ENCODE data around the gene PLA2G6. TPM values are rescaled to one million over a fixed set of nuclear protein-coding genes. Genes with fewer than 3 reads are reported as not detected.

Gene PLA2G6
- total RNA-seq, 2 experiments from 2014 or later: 48.8 to 50.2 TPM

DNA sequence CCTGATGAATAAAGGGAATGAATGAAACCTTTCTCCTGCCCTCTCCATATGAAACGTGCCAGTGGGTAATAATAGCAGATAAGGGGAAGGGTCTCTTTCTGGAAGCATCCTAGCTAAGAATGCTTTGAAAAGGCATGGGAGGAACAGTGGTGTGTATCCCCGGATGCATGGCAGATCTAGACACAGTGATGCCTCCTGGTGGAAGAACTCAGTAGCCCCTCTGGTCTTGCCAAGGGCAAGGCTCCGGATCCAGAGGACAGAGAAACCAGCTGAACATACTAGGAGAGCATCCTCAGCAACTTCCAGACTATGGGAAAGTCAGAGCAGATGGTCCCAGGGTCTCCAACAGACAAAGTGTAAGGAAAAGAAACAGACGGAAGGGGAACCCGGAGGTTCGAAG, 77.5 kb downstream of the PLA2G6 start:
- DNase-seq (peak in 1 of 14 experiments; percentile 21), ATAC-seq (ENCODE audit: poor library complexity) (no peak)
- ChIA-PET CTCF (interaction anchor here (0.6 kb wide), 1 partner anchor 1242 kb away, joined by 3 read pairs; no protein-coding TSS in a partner anchor), POLR2A (no interaction called here)
- H3K4me1 Mint-ChIP-seq (ENCODE audit: low read depth): peaks cover 4% of the 10 kb centered on the region
- TF ChIP-seq, protein P1, sequence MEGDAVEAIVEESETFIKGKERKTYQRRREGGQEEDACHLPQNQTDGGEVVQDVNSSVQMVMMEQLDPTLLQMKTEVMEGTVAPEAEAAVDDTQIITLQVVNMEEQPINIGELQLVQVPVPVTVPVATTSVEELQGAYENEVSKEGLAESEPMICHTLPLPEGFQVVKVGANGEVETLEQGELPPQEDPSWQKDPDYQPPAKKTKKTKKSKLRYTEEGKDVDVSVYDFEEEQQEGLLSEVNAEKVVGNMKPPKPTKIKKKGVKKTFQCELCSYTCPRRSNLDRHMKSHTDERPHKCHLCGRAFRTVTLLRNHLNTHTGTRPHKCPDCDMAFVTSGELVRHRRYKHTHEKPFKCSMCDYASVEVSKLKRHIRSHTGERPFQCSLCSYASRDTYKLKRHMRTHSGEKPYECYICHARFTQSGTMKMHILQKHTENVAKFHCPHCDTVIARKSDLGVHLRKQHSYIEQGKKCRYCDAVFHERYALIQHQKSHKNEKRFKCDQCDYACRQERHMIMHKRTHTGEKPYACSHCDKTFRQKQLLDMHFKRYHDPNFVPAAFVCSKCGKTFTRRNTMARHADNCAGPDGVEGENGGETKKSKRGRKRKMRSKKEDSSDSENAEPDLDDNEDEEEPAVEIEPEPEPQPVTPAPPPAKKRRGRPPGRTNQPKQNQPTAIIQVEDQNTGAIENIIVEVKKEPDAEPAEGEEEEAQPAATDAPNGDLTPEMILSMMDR (IDR thresholded peaks at IDR 0.05): no peak
- Histone ChIP-seq H3K36me3 (ENCODE audit: insufficient read depth, low read length) (peaks cover 2% of the 10 kb centered on the region), H3K27ac (ENCODE audit: low read depth in 1 of 2, low read length in 2 of 2) (no peak overlapping the region), H3K27me3 (ENCODE audit: control insufficient read depth in 1 of 2, insufficient read depth in 2 of 2, low read length in 2 of 2) (no peaks in the 10 kb centered on the region), H3K9me3 (ENCODE audit: control insufficient read depth in 1 of 2, insufficient read depth in 1 of 2, low read length in 2 of 2) (no peaks in the 10 kb centered on the region), H3K4me3 (ENCODE audit: low read length) (no peak overlapping the region), H3K4me1 (ENCODE audit: insufficient read depth, low read length) (no peaks in the 10 kb centered on the region)
- no peak overlapping the region for H3K27ac Mint-ChIP-seq
- no peaks in the 10 kb centered on the region for H3K9me3 Mint-ChIP-seq
- intact Hi-C loops (cut with DNase I, micrococcal nuclease): no loop called here
- no peaks in the 10 kb centered on the region for H3K36me3 Mint-ChIP-seq (ENCODE audit: low read depth)
- no peak overlapping the region for H3K4me3 Mint-ChIP-seq
- no peaks in the 10 kb centered on the region for H3K27me3 Mint-ChIP-seq

DNA sequence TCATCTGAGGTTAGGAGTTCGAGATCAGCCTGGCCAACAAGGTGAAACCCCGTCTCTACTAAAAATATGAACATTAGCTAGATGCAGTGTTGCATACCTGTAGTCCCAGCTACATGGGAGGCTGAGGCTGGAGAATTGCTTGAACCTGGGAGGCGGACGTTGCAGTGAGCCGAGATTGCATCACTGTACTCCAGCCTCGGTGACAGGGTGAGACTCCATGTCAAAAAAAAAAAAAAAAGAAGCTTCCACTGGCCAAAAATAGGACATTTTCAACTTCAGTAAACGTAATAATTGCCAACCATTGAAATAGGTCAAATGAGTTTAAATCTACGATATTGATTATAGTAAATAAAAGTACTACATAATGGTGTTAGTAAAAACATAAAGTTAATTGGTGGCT, 78.0 kb downstream of the PLA2G6 start:
- Mint-ChIP-seq H3K27me3 (no peaks in the 10 kb centered on the region), H3K4me3 (no peak overlapping the region), H3K9me3 (no peaks in the 10 kb centered on the region), H3K27ac (no peak overlapping the region), H3K36me3 (ENCODE audit: low read depth) (no peaks in the 10 kb centered on the region), H3K4me1 (ENCODE audit: low read depth) (peaks cover 4% of the 10 kb centered on the region)
- no peaks in the 10 kb centered on the region for H3K27me3 ChIP-seq (ENCODE audit: control insufficient read depth in 1 of 2, insufficient read depth in 2 of 2, low read length in 2 of 2)
- ChIA-PET POLR2A (no interaction called here), CTCF (interaction anchor here (1.3 kb wide), 1 partner anchor 10 kb away, joined by 3 read pairs; no protein-coding TSS in a partner anchor)
- H3K9me3 ChIP-seq (ENCODE audit: control insufficient read depth in 1 of 2, insufficient read depth in 1 of 2, low read length in 2 of 2): no peaks in the 10 kb centered on the region
- H3K4me1 ChIP-seq (ENCODE audit: insufficient read depth, low read length): no peaks in the 10 kb centered on the region
- H3K4me3 ChIP-seq (ENCODE audit: low read length): no peak overlapping the region
- no peak for DNase-seq
- no peak for ATAC-seq (ENCODE audit: poor library complexity)
- intact Hi-C loops (cut with DNase I, micrococcal nuclease): no loop called here
- peaks cover 2% of the 10 kb centered on the region for H3K36me3 ChIP-seq (ENCODE audit: insufficient read depth, low read length)
- H3K27ac ChIP-seq (ENCODE audit: low read depth in 1 of 2, low read length in 2 of 2): no peak overlapping the region
- TF ChIP-seq, protein P1 (IDR thresholded peaks at IDR 0.05): no peak

DNA sequence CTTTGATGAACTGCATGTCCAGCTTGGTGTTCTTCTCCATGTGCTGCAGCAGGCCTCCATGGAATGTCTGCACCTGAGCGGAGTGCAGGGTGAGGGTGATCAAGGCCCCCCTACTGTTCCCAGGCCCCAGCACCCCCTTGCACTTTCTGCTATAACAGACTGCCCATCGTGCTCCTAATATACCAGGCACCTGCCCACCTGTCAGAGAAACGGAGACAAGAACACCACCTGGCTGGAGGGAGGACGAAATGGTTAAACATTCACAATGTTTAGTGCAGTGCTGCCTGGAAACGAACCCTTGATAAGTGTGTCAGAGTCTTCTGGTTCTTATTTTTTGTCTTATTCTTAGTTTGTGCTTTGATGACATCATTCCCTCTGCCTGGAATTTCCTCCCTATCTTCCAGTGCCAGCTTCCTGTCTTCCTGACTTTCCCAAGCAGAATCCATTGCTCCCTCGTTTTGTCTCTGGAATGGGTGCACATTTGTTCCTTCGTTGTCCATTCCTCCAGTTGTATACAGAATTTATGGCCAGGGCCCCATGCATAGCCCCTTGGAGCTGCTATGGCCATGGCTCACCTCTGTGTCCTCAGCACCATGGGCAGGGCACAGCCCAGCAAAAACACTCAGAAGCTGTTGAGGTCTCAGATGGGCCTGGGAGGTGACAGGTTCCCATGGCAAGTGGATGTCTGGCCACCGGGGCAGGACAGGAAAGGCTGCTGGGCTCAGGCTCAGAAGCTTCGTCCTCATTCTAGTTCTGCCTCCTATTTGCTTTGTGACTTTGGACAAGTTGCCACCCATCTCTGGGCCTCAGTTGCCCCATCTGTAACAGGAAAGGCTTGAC, 83.0 kb downstream of the PLA2G6 start:
- DNase-seq: no peak
- H3K4me1 Mint-ChIP-seq (ENCODE audit: low read depth): peaks cover 4% of the 10 kb centered on the region
- Histone ChIP-seq H3K36me3 (ENCODE audit: insufficient read depth, low read length) (no peaks in the 10 kb centered on the region), H3K27me3 (ENCODE audit: control insufficient read depth in 1 of 2, insufficient read depth in 2 of 2, low read length in 2 of 2) (no peaks in the 10 kb centered on the region), H3K4me3 (ENCODE audit: low read length) (no peak overlapping the region), H3K9me3 (ENCODE audit: control insufficient read depth in 1 of 2, insufficient read depth in 1 of 2, low read length in 2 of 2) (no peaks in the 10 kb centered on the region), H3K27ac (ENCODE audit: low read depth in 1 of 2, low read length in 2 of 2) (no peak overlapping the region), H3K4me1 (ENCODE audit: insufficient read depth, low read length) (no peaks in the 10 kb centered on the region)
- H3K9me3 Mint-ChIP-seq: no peaks in the 10 kb centered on the region
- no peak overlapping the region for H3K4me3 Mint-ChIP-seq
- TF ChIP-seq, protein P1 (IDR thresholded peaks at IDR 0.05): no peak
- peaks cover 9% of the 10 kb centered on the region for H3K36me3 Mint-ChIP-seq (ENCODE audit: low read depth)
- H3K27me3 Mint-ChIP-seq: no peaks in the 10 kb centered on the region
- ChIA-PET POLR2A (no interaction called here), CTCF (no interaction called here)
- no peak overlapping the region for H3K27ac Mint-ChIP-seq
- intact Hi-C loops (cut with DNase I, micrococcal nuclease): no loop called here
- no peak for ATAC-seq (ENCODE audit: poor library complexity)

Measured in CD4-positive, alpha-beta T cell (primary cell).